OCI-LY7 (cell line): Measurements from ENCODE around the gene MYO1F. TPM values are rescaled to one million over a fixed set of nuclear protein-coding genes. Genes with fewer than 3 reads are reported as not detected.

ENCODE experiments used
- BruUV-seq: library from RNA; stranded (reverse); fragments of 400-500 nt; replicated peaks from 2 replicates; lab custom pipeline; 2021; lab: Mats Ljungman, UMichigan
- CTCF ChIA-PET: fragments of 300-600 bp; sonication (Branson Sonifier 250); formaldehyde crosslinking; loops from one replicate; lab custom pipeline; 2022; ENCODE audit warnings: antibody characterized with exemption; ENCODE audit not compliant: unreplicated experiment; lab: Charles Lee
- POLR2A ChIA-PET: fragments of 300-600 bp; sonication (Branson Sonifier 250); formaldehyde crosslinking; loops from one replicate; lab custom pipeline; 2022; ENCODE audit warnings: antibody characterized with exemption; lab: Charles Lee
- DNase-seq: peaks from one replicate; pipeline ENCODE4 v3.0.0-alpha.2; 2015; ENCODE audit warnings: low spot score
- H2AFZ ChIP-seq: fragments of 200-600 bp; sonication (generic), shearing (Covaris generic); 2 replicates; pipeline ENCODE4 v1.6.1; 2014; ENCODE audit warnings: mild to moderate bottlenecking, antibody characterized with exemption, low read length, moderate library complexity
- H3K27ac ChIP-seq: fragments of 200-600 bp; sonication (generic); 2 replicates; pipeline ENCODE4 v1.5.1; 2014; ENCODE audit warnings: mixed run types, low read depth, mild to moderate bottlenecking, moderate library complexity, low read length, inconsistent platforms; ENCODE audit not compliant: poor library complexity, severe bottlenecking
- H3K36me3 ChIP-seq: fragments of 200-600 bp; sonication (generic); 2 replicates; pipeline ENCODE4 v1.6.1; 2014; ENCODE audit warnings: mild to moderate bottlenecking, antibody characterized with exemption, low read length, moderate library complexity, mixed read lengths; ENCODE audit not compliant: insufficient read depth
- H3K4me1 ChIP-seq: fragments of 200-600 bp; sonication (generic); 2 replicates; pipeline ENCODE4 v1.5.1; 2014; ENCODE audit warnings: mild to moderate bottlenecking, low read length; ENCODE audit not compliant: insufficient read depth, poor library complexity, severe bottlenecking
- H3K4me2 ChIP-seq: fragments of 200-600 bp; sonication (generic); 2 replicates; pipeline ENCODE4 v1.6.1; 2014; ENCODE audit warnings: mild to moderate bottlenecking, low read length
- H3K4me3 ChIP-seq: fragments of 200-600 bp; sonication (generic); 2 replicates; pipeline ENCODE4 v1.5.1; 2014; ENCODE audit warnings: mild to moderate bottlenecking, low read depth, low read length; ENCODE audit not compliant: poor library complexity, severe bottlenecking
- H3K79me2 ChIP-seq: fragments of 200-600 bp; sonication (generic); 2 replicates; pipeline ENCODE4 v1.6.1; 2016; ENCODE audit warnings: low read depth, mild to moderate bottlenecking, low read length, moderate library complexity, mixed read lengths; ENCODE audit not compliant: insufficient read depth
- H3K9me2 ChIP-seq: fragments of 200-600 bp; sonication (generic); 2 replicates; pipeline ENCODE4 v1.6.1; 2016; ENCODE audit warnings: mild to moderate bottlenecking, low read length, mixed read lengths; ENCODE audit not compliant: insufficient read depth
- H3K9me3 ChIP-seq: fragments of 200-600 bp; sonication (generic); 2 replicates; pipeline ENCODE4 v1.6.1; 2014; ENCODE audit warnings: mild to moderate bottlenecking, mixed run types, low read length, mixed read lengths
- H4K20me1 ChIP-seq: fragments of 200-600 bp; sonication (generic); 2 replicates; pipeline ENCODE4 v1.6.1; 2014; ENCODE audit warnings: mild to moderate bottlenecking, antibody characterized with exemption, low read length, moderate library complexity, mixed read lengths; ENCODE audit not compliant: insufficient read depth
- EZH2phosphoT487 ChIP-seq: fragments of 200-600 bp; sonication (generic); IDR thresholded peaks from 2 replicates; pipeline ENCODE4 v1.6.1; 2018; ENCODE audit warnings: low read depth, borderline replicate concordance, mild to moderate bottlenecking, mixed run types, antibody characterized with exemption, low read length, moderate library complexity, mixed read lengths
- intact Hi-C: fragments of 100-400 bp; cut with micrococcal nuclease; formaldehyde crosslinking; loops from one replicate; pipeline ENCODE4 v1.10.0; 2022; ENCODE audit not compliant: unreplicated experiment
- total RNA-seq, 2 experiments: library from RNA; depleted of rRNA in 1 of 2; stranded (reverse); fragments of >200 nt in 1 of 2; shearing (Covaris generic) in 1 of 2; gene quantifications; 2 replicates each; pipeline ENCODE4 v1.2.3, GENCODE V29; 2014 to 2022
- TF ChIP-seq, protein P1 (sequence below): fragments of 200-600 bp; sonication (generic); conservative IDR thresholded peaks from 2 replicates; pipeline ENCODE4 v1.5.1; 2014; ENCODE audit warnings: mild to moderate bottlenecking, antibody characterized with exemption, low read length, moderate library complexity, mixed read lengths

Gene MYO1F
- total RNA-seq, 2 experiments from 2014 or later: 8.8 to 18.4 TPM

DNA sequence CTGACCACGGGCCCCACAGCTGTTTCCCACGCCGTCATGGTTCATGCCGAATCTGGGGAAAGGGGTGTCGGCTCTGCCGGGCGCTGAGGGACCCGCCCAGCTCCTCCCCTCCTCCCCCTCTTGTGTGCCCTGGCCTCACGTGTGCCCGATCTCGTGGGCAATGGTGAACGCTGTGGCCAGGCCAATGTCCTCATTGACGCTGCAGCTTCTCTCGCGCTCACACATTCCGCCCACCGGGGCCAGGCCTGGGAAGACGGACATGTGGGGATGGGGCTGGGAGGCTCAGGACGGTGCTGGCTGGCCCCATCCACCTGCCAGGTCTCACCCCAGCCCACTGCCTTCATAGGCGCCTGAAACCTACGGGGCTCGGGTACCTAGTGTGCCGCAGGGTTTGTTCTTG is 18.9 kb upstream of the MYO1F start:
- Histone ChIP-seq H3K4me2 (no peak overlapping the region), H3K36me3 (no peaks in the 10 kb centered on the region), H3K4me1 (no peaks in the 10 kb centered on the region), H3K9me2 (no peaks in the 10 kb centered on the region), H4K20me1 (no peaks in the 10 kb centered on the region), H2AFZ (no peak overlapping the region), H3K4me3 (no peak overlapping the region), H3K9me3 (0 out of 2 replicates have a peak, but pooled peaks cover 9% of the 10 kb centered on the region), H3K79me2 (no peaks in the 10 kb centered on the region), H3K27ac (no peak overlapping the region)
- CTCF ChIA-PET: no interaction called here
- POLR2A ChIA-PET: no interaction called here
- TF ChIP-seq, protein P1, sequence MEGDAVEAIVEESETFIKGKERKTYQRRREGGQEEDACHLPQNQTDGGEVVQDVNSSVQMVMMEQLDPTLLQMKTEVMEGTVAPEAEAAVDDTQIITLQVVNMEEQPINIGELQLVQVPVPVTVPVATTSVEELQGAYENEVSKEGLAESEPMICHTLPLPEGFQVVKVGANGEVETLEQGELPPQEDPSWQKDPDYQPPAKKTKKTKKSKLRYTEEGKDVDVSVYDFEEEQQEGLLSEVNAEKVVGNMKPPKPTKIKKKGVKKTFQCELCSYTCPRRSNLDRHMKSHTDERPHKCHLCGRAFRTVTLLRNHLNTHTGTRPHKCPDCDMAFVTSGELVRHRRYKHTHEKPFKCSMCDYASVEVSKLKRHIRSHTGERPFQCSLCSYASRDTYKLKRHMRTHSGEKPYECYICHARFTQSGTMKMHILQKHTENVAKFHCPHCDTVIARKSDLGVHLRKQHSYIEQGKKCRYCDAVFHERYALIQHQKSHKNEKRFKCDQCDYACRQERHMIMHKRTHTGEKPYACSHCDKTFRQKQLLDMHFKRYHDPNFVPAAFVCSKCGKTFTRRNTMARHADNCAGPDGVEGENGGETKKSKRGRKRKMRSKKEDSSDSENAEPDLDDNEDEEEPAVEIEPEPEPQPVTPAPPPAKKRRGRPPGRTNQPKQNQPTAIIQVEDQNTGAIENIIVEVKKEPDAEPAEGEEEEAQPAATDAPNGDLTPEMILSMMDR: no peak
- no peak for TF ChIP-seq EZH2phosphoT487
- BruUV-seq: no TSS peak
- intact Hi-C loops: no loop called here
- no peak for DNase-seq

DNA sequence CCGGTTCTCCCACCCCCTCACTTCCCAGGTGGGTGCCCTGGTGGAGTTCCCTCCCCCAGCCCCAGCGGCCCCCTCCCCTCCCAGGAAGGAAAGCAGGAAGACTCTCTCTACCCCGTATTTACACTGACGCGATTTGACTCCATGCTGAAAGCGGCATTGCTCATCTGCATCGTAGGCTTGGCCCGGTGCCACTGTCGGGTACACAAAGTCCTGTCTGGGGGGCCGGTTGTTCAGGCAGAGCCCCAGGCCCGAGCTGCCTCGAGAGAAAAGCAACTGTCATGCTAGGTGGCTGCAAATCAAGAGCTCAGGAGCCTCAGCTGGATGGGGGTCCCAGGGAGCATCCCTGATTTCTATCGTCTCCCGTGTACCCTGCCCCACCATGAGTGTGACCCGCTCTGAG is 18.4 kb upstream of the MYO1F start:
- Histone ChIP-seq H3K4me1 (no peaks in the 10 kb centered on the region), H3K36me3 (no peaks in the 10 kb centered on the region), H2AFZ (no peak overlapping the region), H3K79me2 (no peaks in the 10 kb centered on the region), H3K9me2 (no peaks in the 10 kb centered on the region), H3K9me3 (0 out of 2 replicates have a peak, but pooled peaks cover 9% of the 10 kb centered on the region), H3K27ac (no peak overlapping the region), H4K20me1 (no peaks in the 10 kb centered on the region), H3K4me2 (no peak overlapping the region), H3K4me3 (no peak overlapping the region)
- POLR2A ChIA-PET: no interaction called here
- CTCF ChIA-PET: no interaction called here
- DNase-seq: no peak
- no TSS peak for BruUV-seq
- TF ChIP-seq EZH2phosphoT487: no peak
- TF ChIP-seq, protein P1: no peak
- intact Hi-C loops: no loop called here

GRCh38 chr19:8593931-8594330 is 16.7 kb upstream of the MYO1F start:
- Histone ChIP-seq H4K20me1 (no peaks in the 10 kb centered on the region), H3K27ac (no peak overlapping the region), H3K4me1 (no peaks in the 10 kb centered on the region), H3K9me2 (no peaks in the 10 kb centered on the region), H2AFZ (no peak overlapping the region), H3K4me3 (no peak overlapping the region), H3K36me3 (no peaks in the 10 kb centered on the region), H3K79me2 (no peaks in the 10 kb centered on the region), H3K9me3 (0 out of 2 replicates have a peak, but pooled peaks cover 9% of the 10 kb centered on the region), H3K4me2 (no peak overlapping the region)
- ChIA-PET CTCF (no interaction called here), POLR2A (no interaction called here)
- intact Hi-C loops: no loop called here
- no peak for DNase-seq
- TF ChIP-seq EZH2phosphoT487: no peak
- TF ChIP-seq, protein P1: peak; percentile 39
- BruUV-seq: no TSS peak
